HEK293 (cell line): ENCODE results near the gene NRGN.

Source experiments
- CTCF ChIP-seq: fragments of 450-650 bp; formaldehyde crosslinking; IDR thresholded peaks from 2 replicates; pipeline ENCODE4 v1.5.1; 2016; ENCODE audit warnings: missing biosample characterization, missing genetic modification characterization
- ZBTB49 ChIP-seq: fragments of 450-650 bp; formaldehyde crosslinking; IDR thresholded peaks from 2 replicates; pipeline ENCODE4 v1.5.1; 2016; ENCODE audit warnings: missing biosample characterization, missing genetic modification characterization, low read depth
- ZNF473 ChIP-seq: fragments of 450-650 bp; formaldehyde crosslinking; IDR thresholded peaks from 2 replicates; pipeline ENCODE4 v1.5.1; 2017; ENCODE audit warnings: missing biosample characterization, missing genetic modification characterization
- ZNF843 ChIP-seq: fragments of 450-650 bp; formaldehyde crosslinking; IDR thresholded peaks from 2 replicates; pipeline ENCODE4 v1.5.1; 2016; ENCODE audit warnings: missing biosample characterization, missing genetic modification characterization

- TF ChIP-seq CTCF (tag by site-specific recombination), result no peak
- TF ChIP-seq ZNF843 (tag by site-specific recombination), result no peak
- no peak for TF ChIP-seq ZBTB49 (tag by site-specific recombination)
- TF ChIP-seq ZNF473, result no peak
These were observed 20.9 kb upstream of the NRGN start for GRCh38 chr11:124718801-124719200.
